HFF-Myc (cell line): Measurements from ENCODE around the gene SLFN13.
"Not testable (repeated sequence)": the region's sequence is repeated elsewhere in the genome, so short reads cannot be mapped to it uniquely, and the experiment has no call there.

Source experiments
- DNase-seq: peaks from one replicate; pipeline ENCODE4 v3.0.0-alpha.2; 2011; ENCODE audit warnings: low read depth; ENCODE audit errors: extremely low read depth
- H3K4me3 ChIP-seq: replicated peaks from 2 replicates; pipeline ENCODE4 v1.5.1; 2011; ENCODE audit warnings: low read depth, mild to moderate bottlenecking, control low read depth, low read length
- TF ChIP-seq, protein P1 (sequence below): IDR thresholded peaks from 2 replicates; pipeline ENCODE4 v1.5.1; 2012; ENCODE audit warnings: mild to moderate bottlenecking, low read depth, low read length, control low read depth; ENCODE audit errors: missing control alignments

The SLFN13 gene

DNA sequence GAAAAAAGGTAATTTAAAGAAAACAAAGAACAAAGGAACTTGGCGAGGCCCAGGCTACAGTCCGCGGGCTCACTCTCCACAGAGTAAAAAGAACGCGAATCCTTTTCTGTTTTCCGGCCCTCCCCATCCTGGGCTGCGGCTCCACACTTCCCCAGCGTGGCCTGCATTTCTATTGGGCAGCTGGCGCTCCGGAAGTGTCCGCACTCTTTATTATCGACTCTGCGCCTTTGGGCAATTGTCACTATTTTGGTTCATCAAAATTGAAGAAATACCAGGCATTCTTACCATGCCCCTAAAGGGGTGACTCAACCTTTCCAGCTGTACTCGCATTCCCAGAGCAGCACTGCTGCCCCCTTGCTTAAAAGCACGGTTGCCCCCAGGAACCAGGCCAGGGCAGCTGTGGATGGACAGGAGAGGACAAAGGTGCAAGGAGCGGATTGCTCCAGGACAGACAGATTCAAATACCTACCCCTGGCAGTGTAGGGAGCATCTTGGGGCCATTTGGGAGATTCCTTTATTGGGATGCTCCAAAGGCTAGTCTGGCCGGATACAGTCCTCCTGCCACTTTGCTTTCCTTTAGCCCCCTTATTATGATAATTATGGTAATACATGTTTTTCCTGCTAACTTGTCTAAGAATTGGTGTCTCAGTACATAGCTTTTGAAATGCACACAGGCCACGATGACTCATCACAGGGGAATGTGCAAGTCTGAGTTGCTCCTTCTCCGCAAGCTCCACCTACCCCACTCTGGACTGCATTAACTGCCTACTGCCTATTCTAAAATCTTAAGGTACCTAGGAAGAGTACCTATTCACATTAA is 15.3 kb downstream of the SLFN13 start:
- DNase-seq = peak; percentile 99
- TF ChIP-seq, protein P1, sequence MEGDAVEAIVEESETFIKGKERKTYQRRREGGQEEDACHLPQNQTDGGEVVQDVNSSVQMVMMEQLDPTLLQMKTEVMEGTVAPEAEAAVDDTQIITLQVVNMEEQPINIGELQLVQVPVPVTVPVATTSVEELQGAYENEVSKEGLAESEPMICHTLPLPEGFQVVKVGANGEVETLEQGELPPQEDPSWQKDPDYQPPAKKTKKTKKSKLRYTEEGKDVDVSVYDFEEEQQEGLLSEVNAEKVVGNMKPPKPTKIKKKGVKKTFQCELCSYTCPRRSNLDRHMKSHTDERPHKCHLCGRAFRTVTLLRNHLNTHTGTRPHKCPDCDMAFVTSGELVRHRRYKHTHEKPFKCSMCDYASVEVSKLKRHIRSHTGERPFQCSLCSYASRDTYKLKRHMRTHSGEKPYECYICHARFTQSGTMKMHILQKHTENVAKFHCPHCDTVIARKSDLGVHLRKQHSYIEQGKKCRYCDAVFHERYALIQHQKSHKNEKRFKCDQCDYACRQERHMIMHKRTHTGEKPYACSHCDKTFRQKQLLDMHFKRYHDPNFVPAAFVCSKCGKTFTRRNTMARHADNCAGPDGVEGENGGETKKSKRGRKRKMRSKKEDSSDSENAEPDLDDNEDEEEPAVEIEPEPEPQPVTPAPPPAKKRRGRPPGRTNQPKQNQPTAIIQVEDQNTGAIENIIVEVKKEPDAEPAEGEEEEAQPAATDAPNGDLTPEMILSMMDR = peak; percentile 31
- peak overlapping the region; percentile 55 for H3K4me3 ChIP-seq

DNA sequence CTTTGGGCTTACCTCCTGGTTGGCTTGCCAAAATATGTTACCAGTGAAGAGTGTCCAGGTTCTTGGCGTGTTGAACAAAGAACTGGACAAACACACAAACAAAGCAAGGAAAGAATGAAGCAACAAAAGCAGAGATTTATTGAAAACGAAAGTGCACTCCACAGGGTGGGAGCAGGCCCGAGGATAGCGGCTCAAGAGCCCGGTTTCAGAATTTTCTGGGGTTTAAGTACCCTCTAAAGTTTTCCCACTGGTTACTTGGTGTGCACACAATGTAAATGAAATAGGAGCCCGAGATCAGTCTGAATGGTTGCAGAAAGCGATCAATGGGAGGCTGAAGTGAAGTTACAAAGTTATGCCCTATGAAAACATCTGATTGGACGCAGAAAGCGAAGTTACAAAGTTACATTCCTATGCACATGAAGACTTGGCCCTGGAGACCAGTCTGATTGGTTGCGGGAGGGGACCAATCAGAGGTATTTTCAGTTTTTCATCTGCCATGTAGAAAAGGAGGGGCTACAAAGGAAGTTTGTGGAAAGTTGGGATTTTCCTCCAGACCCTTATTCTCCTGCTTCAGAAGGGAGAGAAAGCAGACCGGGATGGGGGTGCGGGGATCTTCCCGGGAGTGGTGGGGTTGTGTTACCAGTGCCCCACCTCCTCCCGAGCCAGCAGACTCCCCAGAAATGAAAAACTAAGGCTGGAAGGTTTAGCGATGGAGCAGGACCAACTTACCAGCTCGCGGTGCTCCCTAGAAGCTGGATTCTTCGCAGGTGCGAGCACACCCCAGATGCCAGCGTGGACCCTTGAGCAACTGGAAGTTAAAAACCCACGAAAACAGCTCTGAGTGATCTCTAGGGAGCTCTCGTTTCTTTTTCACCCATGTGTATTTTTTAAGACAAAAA is 16.1 kb downstream of the SLFN13 start, which contains the start of gene SLFN12:
Gene SLFN12, minus strand, starts transcription at position 325 of the 899 bp plus-strand sequence. CDS start 9,472 bp downstream, outside the sequence.
- TF ChIP-seq, protein P1 = no peak
- peak within 1 kb of the TSS; percentile 55 for H3K4me3 ChIP-seq
- DNase-seq = peak; percentile 96

DNA sequence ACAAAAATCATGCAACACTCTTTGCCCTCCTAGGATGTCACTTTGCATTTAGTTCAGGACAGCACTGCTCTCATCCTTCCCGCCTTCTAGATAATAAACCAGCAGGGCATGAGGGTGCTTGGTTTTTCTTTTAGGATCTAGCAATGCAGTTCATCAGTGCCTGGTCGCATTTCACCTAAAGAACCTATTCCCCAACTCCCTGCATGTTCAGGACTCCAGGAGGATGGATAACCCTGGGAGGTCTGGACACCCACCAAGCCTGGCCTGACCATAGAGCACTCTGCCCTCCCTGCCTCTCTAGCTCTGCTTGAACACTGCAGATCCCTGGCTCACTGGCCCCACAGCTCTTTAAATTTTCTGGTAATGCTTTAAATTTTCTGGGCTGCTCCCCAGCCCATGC is 18.9 kb downstream of the SLFN13 start:
- no peak overlapping the region for H3K4me3 ChIP-seq
- TF ChIP-seq, protein P1 = no peak
- DNase-seq = no peak

DNA sequence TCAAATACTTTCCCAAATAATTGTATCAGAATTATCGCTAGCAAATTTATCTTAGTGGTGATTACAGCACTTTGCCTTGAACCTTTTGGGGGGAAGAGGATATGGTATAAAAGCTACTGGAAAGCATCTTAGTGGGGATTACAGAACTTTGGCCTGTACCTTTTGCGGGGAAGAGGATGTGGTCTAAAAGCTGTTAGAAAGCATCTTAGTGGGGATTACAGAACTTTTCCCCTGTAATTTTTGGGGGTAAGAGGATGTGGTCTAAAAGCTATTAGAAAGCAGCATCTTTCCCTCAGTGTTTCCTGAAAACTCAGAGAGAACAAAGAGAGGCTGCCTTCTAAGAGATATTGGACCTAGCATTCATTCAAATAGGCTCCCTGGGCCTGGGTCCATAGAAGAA is 20.3 kb downstream of the SLFN13 start:
- no peak for DNase-seq
- TF ChIP-seq, protein P1 = no peak
- H3K4me3 ChIP-seq = no peak overlapping the region

DNA sequence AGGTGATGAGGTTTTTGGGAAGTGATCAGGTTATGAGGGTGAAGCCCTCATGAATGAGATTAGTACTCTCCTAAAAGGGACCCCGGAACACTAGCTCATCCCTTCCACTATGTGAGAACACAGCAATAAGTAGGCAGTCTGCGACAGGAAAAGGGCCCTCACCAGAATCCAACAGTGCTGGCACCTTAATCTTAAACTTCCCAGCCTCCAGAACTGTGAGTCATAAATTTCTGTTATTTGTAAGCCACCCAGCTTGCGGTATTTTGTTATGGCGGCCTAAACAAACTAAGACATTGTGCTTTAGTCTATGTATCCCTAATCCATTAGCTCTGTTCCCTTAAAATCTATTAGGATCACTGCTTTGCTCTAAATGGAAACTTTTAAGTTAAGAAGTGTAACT is 24.8 kb downstream of the SLFN13 start:
- TF ChIP-seq, protein P1 = no peak
- no peak for DNase-seq
- H3K4me3 ChIP-seq = no peak overlapping the region

DNA sequence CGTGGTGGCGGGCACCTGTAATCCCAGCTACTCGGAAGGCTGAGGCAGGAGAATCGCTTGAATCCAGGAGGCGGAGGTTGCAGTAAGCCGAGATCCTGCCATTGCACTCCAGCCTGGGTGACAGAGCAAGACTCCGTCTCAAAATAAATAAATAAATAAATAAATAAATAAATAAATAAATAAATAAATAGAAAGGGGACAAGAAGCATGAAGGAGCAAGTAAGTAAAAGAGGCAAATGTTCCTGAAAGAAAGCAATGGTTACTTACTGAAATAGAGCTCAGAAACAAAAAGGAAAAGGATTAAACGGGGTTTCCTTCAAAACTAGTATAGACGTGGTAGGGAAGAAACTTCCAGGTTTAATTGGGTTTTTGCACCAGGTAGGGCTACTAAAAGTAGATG is 27.5 kb downstream of the SLFN13 start:
- not testable (repeated sequence) for DNase-seq, H3K4me3 ChIP-seq

DNA sequence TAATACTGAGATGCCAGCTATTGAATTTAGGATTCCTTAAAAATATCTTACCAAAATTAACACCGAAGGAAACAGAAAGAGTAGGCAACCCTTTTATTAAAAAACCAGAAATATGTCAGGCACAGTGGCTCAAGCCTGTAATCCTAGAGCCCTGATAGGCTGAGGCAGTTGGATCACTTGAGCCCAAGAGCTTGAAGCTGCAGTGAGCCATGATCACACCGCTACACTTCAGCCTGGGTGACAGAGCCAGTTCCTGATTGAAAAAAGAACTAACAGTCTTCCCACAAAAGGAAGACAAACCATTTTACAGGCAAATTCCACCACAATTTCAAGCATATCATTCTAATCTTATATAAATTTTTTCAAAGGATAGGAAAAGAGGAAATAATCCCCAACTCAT is 31.9 kb downstream of the SLFN13 start:
- no peak overlapping the region for H3K4me3 ChIP-seq
- DNase-seq = no peak
- TF ChIP-seq, protein P1 = no peak

DNA sequence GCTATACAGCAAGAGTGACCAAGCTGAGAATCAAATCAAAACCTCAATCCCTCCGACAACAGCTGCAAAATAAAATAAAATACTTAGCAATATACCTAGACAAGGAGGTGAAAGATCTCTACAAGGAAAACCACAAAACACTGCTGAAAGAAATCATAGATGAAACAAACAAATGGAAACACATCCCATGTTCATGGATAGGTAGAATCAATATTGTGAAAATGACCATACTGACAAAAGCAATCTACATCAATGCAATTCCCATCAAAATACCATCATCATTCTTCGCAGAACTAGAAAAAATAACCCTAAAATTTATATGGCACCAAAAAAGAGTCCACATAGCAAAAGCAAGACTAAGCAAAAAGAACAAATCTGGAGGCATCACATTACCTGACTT is 33.9 kb downstream of the SLFN13 start:
- DNase-seq, H3K4me3 ChIP-seq: not testable (repeated sequence)
